HEK293 (cell line): ENCODE results near the gene NDST3.

Experiments
- CTCF ChIA-PET: fragments of 350-600 bp; formaldehyde crosslinking; extraction: SDS; loops from one replicate; lab custom pipeline; 2021; ENCODE audit warnings: antibody characterized with exemption; lab: Yijun Ruan, JAX
- POLR2A ChIA-PET: fragments of 300-600 bp; formaldehyde crosslinking; extraction: SDS; loops from one replicate; lab custom pipeline; 2020; ENCODE audit warnings: antibody characterized with exemption, inconsistent platforms; lab: Yijun Ruan, JAX
- H3K27ac ChIP-seq: fragments of 200-500 bp; sonication (Bioruptor generic); 2 replicates; pipeline ENCODE4 v1.5.1; 2014; ENCODE audit warnings: low read depth, low read length, control low read depth, inconsistent platforms; ENCODE audit errors: extremely low read depth
- H3K36me3 ChIP-seq, 2 experiments: fragments of 200-500 bp in 1 of 2; sonication (Bioruptor generic) in 1 of 2; 1 replicate in 1 of 2; 2 replicates in 1 of 2; pipeline ENCODE4 v1.5.1; 2014 to 2017; ENCODE audit warnings: inconsistent platforms in 2 of 2, low read length in 2 of 2; ENCODE audit not compliant: control insufficient read depth in 2 of 2, insufficient read depth in 1 of 2
- H3K4me1 ChIP-seq: fragments of 200-500 bp; sonication (Bioruptor generic); 2 replicates; pipeline ENCODE4 v1.5.1; 2014; ENCODE audit warnings: mild to moderate bottlenecking, low read length, inconsistent platforms; ENCODE audit not compliant: control insufficient read depth, insufficient read depth
- H3K4me3 ChIP-seq: 2 replicates; pipeline ENCODE4 v1.5.1; 2011; ENCODE audit warnings: low read depth, mild to moderate bottlenecking, control low read depth, low read length, moderate library complexity
- H3K9me3 ChIP-seq: fragments of 200-500 bp; sonication (Bioruptor generic); 2 replicates; pipeline ENCODE4 v1.5.1; 2014; ENCODE audit warnings: low read depth, low read length, inconsistent platforms; ENCODE audit not compliant: control insufficient read depth, insufficient read depth
- HOXC10 ChIP-seq: sonication (generic); formaldehyde crosslinking; IDR thresholded peaks from 2 replicates; pipeline ENCODE4 v1.8.1; 2023; ENCODE audit warnings: mild to moderate bottlenecking, missing genetic modification reagents
- PRDM1 ChIP-seq: fragments of 450-650 bp; formaldehyde crosslinking; IDR thresholded peaks from 2 replicates; pipeline ENCODE4; 2016; ENCODE audit warnings: missing biosample characterization, missing genetic modification characterization
- SCRT1 ChIP-seq: fragments of 450-650 bp; formaldehyde crosslinking; IDR thresholded peaks from 2 replicates; pipeline ENCODE4 v1.5.1; 2016; ENCODE audit warnings: missing biosample characterization, missing genetic modification characterization, borderline replicate concordance
- SP7 ChIP-seq: fragments of 450-650 bp; formaldehyde crosslinking; IDR thresholded peaks from 2 replicates; pipeline ENCODE4 v1.5.1; 2016; ENCODE audit warnings: missing biosample characterization, missing genetic modification characterization
- TCF7L2 ChIP-seq: IDR thresholded peaks from 2 replicates; pipeline ENCODE4 v1.6.1; 2011; ENCODE audit warnings: low read depth, mild to moderate bottlenecking, inconsistent platforms, low read length, moderate library complexity, borderline replicate concordance
- ZFP41 ChIP-seq: fragments of 450-650 bp; formaldehyde crosslinking; IDR thresholded peaks from 2 replicates; pipeline ENCODE4 v1.5.1; 2016; ENCODE audit warnings: missing biosample characterization, missing genetic modification characterization, borderline replicate concordance
- ZNF10 ChIP-seq: fragments of 450-650 bp; formaldehyde crosslinking; IDR thresholded peaks from 2 replicates; pipeline ENCODE4 v1.5.1; 2017; ENCODE audit warnings: missing biosample characterization, missing genetic modification characterization
- ZNF138 ChIP-seq: fragments of 450-650 bp; formaldehyde crosslinking; IDR thresholded peaks from 2 replicates; pipeline ENCODE4 v1.5.1; 2016; ENCODE audit warnings: missing biosample characterization, missing genetic modification characterization, borderline replicate concordance
- ZNF211 ChIP-seq: fragments of 450-650 bp; formaldehyde crosslinking; IDR thresholded peaks from 2 replicates; pipeline ENCODE4 v1.5.1; 2016; ENCODE audit warnings: low read depth, missing biosample characterization, missing genetic modification characterization
- ZNF223 ChIP-seq: fragments of 450-650 bp; formaldehyde crosslinking; IDR thresholded peaks from 2 replicates; pipeline ENCODE4 v1.5.1; 2016; ENCODE audit warnings: missing biosample characterization, missing genetic modification characterization
- ZNF302 ChIP-seq: fragments of 450-650 bp; formaldehyde crosslinking; IDR thresholded peaks from 2 replicates; pipeline ENCODE4 v1.5.1; 2016; ENCODE audit warnings: missing biosample characterization, missing genetic modification characterization, low read depth
- ZNF324 ChIP-seq: fragments of 450-650 bp; formaldehyde crosslinking; IDR thresholded peaks from 2 replicates; pipeline ENCODE4 v1.5.1; 2016; ENCODE audit warnings: missing biosample characterization, missing genetic modification characterization
- ZNF473 ChIP-seq: fragments of 450-650 bp; formaldehyde crosslinking; IDR thresholded peaks from 2 replicates; pipeline ENCODE4 v1.5.1; 2017; ENCODE audit warnings: missing biosample characterization, missing genetic modification characterization
- ZNF48 ChIP-seq: fragments of 450-650 bp; formaldehyde crosslinking; IDR thresholded peaks from 2 replicates; pipeline ENCODE4 v1.5.1; 2016; ENCODE audit warnings: missing biosample characterization, missing genetic modification characterization
- ZNF549 ChIP-seq: fragments of 450-650 bp; IDR thresholded peaks from 2 replicates; pipeline ENCODE4 v1.5.1; 2018; ENCODE audit warnings: missing biosample characterization, missing genetic modification characterization, mild to moderate bottlenecking, inconsistent platforms, moderate library complexity
- ZNF558 ChIP-seq: fragments of 450-650 bp; formaldehyde crosslinking; IDR thresholded peaks from 2 replicates; pipeline ENCODE4 v1.5.1; 2016; ENCODE audit warnings: missing biosample characterization, missing genetic modification characterization
- ZNF585B ChIP-seq: fragments of 450-650 bp; formaldehyde crosslinking; IDR thresholded peaks from 2 replicates; pipeline ENCODE4 v1.5.1; 2016; ENCODE audit warnings: missing biosample characterization, missing genetic modification characterization
- ZNF76 ChIP-seq: fragments of 450-650 bp; formaldehyde crosslinking; IDR thresholded peaks from 2 replicates; pipeline ENCODE4; 2016; ENCODE audit warnings: low read depth, missing biosample characterization, missing genetic modification characterization, borderline replicate concordance
- ZNF776 ChIP-seq: fragments of 450-650 bp; formaldehyde crosslinking; IDR thresholded peaks from 2 replicates; pipeline ENCODE4 v1.5.0; 2017; ENCODE audit warnings: missing biosample characterization, missing genetic modification characterization, borderline replicate concordance
- ZNF785 ChIP-seq: fragments of 450-650 bp; formaldehyde crosslinking; IDR thresholded peaks from 2 replicates; pipeline ENCODE4 v1.5.1; 2016; ENCODE audit warnings: missing biosample characterization, missing genetic modification characterization
- ZNF830 ChIP-seq: fragments of 450-650 bp; IDR thresholded peaks from 2 replicates; pipeline ENCODE4 v1.5.0; 2018; ENCODE audit warnings: missing biosample characterization, missing genetic modification characterization, low read depth, mild to moderate bottlenecking, moderate library complexity
- ZSCAN30 ChIP-seq: fragments of 450-650 bp; IDR thresholded peaks from 2 replicates; pipeline ENCODE4 v1.5.1; 2018; ENCODE audit warnings: missing biosample characterization, mild to moderate bottlenecking, missing genetic modification characterization, moderate library complexity
- TF ChIP-seq, protein P1 (sequence below): fragments of 450-650 bp; formaldehyde crosslinking; IDR thresholded peaks from 2 replicates; pipeline ENCODE4 v1.5.1; 2017; ENCODE audit warnings: missing biosample characterization, missing genetic modification characterization
- TF ChIP-seq, protein P2 (sequence below): fragments of 450-650 bp; formaldehyde crosslinking; IDR thresholded peaks from 2 replicates; pipeline ENCODE4 v1.5.1; 2016; ENCODE audit warnings: missing biosample characterization, missing genetic modification characterization
- TF ChIP-seq, protein P3 (sequence below): fragments of 450-650 bp; formaldehyde crosslinking; optimal IDR thresholded peaks from 2 replicates; pipeline ENCODE3; 2016; ENCODE audit warnings: missing biosample characterization, mild to moderate bottlenecking, missing genetic modification characterization
- TF ChIP-seq, protein P4 (sequence below): fragments of 450-650 bp; formaldehyde crosslinking; IDR thresholded peaks from 2 replicates; pipeline ENCODE4 v1.5.1; 2016; ENCODE audit warnings: missing biosample characterization, missing genetic modification characterization, borderline replicate concordance
- TF ChIP-seq, protein P5 (sequence below): fragments of 450-650 bp; formaldehyde crosslinking; IDR thresholded peaks from 2 replicates; pipeline ENCODE4 v1.5.0; 2017; ENCODE audit warnings: missing biosample characterization, missing genetic modification characterization, borderline replicate concordance
- TF ChIP-seq, protein P6 (sequence below): fragments of 450-650 bp; formaldehyde crosslinking; conservative IDR thresholded peaks from 2 replicates; pipeline ENCODE4 v1.5.1; 2016; ENCODE audit warnings: low read depth, missing biosample characterization, missing genetic modification characterization

NDST3 gene

DNA sequence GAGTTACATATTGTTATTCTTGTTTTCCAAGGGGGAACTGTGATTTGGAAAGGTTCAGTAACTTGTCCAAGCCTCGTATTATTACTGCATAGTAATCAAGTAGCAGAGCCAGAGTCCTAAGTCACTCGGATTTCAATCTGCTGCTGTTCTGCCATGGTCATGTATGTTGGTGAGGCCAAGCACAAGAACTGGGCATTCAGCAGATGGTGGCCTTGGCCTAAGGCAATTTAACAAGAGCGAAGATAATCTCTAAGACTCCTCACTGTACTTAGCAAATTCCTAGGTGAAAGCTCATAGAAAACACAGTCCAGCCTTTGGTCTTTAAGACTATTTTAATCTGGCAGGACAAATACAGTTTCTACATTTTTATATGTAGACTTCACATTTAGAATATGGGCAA, 64.8 kb downstream of the NDST3 start:
- Histone ChIP-seq H3K4me3 (no peak overlapping the region), H3K9me3 (no peaks in the 10 kb centered on the region)
- CTCF ChIA-PET, result no interaction called here

DNA sequence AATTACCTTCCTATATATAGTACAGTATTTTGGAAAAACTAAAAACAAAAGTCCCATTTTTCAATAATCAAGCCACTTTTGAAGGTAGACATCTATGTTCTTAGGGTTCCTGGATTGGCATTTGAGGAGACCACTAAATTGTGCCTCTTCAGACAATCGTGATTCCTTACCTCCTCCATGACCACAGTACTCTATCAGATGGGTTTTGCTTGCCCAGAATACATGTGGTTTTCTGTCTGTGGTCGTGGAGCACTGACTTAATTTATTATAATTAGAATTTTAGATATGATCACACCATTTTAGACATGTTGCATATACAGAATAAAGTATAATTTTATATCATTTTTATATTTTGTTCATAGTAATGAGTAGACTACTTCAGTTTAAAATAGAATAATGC, 67.9 kb downstream of the NDST3 start:
- POLR2A ChIA-PET, result no interaction called here
- CTCF ChIA-PET, result no interaction called here
- no peak for TF ChIP-seq ZNF785 (tag by site-specific recombination)
- TF ChIP-seq ZNF830 (tag by site-specific recombination), result no peak
- TF ChIP-seq, protein P1, sequence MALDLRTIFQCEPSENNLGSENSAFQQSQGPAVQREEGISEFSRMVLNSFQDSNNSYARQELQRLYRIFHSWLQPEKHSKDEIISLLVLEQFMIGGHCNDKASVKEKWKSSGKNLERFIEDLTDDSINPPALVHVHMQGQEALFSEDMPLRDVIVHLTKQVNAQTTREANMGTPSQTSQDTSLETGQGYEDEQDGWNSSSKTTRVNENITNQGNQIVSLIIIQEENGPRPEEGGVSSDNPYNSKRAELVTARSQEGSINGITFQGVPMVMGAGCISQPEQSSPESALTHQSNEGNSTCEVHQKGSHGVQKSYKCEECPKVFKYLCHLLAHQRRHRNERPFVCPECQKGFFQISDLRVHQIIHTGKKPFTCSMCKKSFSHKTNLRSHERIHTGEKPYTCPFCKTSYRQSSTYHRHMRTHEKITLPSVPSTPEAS (tag by site-specific recombination), result no peak
- no peak for TF ChIP-seq ZNF138 (tag by site-specific recombination)
- TF ChIP-seq, protein P2, sequence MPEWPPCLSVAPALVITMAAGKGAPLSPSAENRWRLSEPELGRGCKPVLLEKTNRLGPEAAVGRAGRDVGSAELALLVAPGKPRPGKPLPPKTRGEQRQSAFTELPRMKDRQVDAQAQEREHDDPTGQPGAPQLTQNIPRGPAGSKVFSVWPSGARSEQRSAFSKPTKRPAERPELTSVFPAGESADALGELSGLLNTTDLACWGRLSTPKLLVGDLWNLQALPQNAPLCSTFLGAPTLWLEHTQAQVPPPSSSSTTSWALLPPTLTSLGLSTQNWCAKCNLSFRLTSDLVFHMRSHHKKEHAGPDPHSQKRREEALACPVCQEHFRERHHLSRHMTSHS (tag by site-specific recombination), result no peak
- TF ChIP-seq, protein P3, sequence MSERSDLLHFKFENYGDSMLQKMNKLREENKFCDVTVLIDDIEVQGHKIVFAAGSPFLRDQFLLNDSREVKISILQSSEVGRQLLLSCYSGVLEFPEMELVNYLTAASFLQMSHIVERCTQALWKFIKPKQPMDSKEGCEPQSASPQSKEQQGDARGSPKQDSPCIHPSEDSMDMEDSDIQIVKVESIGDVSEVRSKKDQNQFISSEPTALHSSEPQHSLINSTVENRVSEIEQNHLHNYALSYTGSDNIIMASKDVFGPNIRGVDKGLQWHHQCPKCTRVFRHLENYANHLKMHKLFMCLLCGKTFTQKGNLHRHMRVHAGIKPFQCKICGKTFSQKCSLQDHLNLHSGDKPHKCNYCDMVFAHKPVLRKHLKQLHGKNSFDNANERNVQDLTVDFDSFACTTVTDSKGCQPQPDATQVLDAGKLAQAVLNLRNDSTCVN, result no peak
- no peak for TF ChIP-seq ZNF585B
- TF ChIP-seq ZNF776, result no peak
- TF ChIP-seq PRDM1 (tag by site-specific recombination), result no peak
- no peak for TF ChIP-seq SP7 (tag by site-specific recombination)
- no peak for TF ChIP-seq ZNF473 (tag by site-specific recombination)

More for the DNA sequence above, 64.8 kb downstream of the NDST3 start:
- H3K36me3 ChIP-seq, result no peaks in the 10 kb centered on the region
- POLR2A ChIA-PET, result no interaction called here
- TF ChIP-seq TCF7L2, result no peak
- no peak for TF ChIP-seq ZNF10 (tag by site-specific recombination)
- no peak for TF ChIP-seq SCRT1 (tag by site-specific recombination)
- no peak for TF ChIP-seq ZSCAN30
- no peak for TF ChIP-seq ZNF558 (tag by site-specific recombination)
- no peak for TF ChIP-seq ZNF223 (tag by site-specific recombination)
- TF ChIP-seq, protein P4, sequence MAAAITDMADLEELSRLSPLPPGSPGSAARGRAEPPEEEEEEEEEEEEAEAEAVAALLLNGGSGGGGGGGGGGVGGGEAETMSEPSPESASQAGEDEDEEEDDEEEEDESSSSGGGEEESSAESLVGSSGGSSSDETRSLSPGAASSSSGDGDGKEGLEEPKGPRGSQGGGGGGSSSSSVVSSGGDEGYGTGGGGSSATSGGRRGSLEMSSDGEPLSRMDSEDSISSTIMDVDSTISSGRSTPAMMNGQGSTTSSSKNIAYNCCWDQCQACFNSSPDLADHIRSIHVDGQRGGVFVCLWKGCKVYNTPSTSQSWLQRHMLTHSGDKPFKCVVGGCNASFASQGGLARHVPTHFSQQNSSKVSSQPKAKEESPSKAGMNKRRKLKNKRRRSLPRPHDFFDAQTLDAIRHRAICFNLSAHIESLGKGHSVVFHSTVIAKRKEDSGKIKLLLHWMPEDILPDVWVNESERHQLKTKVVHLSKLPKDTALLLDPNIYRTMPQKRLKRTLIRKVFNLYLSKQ (tag by site-specific recombination), result no peak
- TF ChIP-seq ZFP41, result no peak
- no peak for TF ChIP-seq ZNF76
- TF ChIP-seq HOXC10 (CRISPR knock-in tag), result no peak
- TF ChIP-seq ZNF302 (tag by site-specific recombination), result no peak
- TF ChIP-seq, protein P5, sequence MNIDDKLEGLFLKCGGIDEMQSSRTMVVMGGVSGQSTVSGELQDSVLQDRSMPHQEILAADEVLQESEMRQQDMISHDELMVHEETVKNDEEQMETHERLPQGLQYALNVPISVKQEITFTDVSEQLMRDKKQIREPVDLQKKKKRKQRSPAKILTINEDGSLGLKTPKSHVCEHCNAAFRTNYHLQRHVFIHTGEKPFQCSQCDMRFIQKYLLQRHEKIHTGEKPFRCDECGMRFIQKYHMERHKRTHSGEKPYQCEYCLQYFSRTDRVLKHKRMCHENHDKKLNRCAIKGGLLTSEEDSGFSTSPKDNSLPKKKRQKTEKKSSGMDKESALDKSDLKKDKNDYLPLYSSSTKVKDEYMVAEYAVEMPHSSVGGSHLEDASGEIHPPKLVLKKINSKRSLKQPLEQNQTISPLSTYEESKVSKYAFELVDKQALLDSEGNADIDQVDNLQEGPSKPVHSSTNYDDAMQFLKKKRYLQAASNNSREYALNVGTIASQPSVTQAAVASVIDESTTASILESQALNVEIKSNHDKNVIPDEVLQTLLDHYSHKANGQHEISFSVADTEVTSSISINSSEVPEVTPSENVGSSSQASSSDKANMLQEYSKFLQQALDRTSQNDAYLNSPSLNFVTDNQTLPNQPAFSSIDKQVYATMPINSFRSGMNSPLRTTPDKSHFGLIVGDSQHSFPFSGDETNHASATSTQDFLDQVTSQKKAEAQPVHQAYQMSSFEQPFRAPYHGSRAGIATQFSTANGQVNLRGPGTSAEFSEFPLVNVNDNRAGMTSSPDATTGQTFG, result no peak
- TF ChIP-seq ZNF549, result no peak
- TF ChIP-seq, protein P6, sequence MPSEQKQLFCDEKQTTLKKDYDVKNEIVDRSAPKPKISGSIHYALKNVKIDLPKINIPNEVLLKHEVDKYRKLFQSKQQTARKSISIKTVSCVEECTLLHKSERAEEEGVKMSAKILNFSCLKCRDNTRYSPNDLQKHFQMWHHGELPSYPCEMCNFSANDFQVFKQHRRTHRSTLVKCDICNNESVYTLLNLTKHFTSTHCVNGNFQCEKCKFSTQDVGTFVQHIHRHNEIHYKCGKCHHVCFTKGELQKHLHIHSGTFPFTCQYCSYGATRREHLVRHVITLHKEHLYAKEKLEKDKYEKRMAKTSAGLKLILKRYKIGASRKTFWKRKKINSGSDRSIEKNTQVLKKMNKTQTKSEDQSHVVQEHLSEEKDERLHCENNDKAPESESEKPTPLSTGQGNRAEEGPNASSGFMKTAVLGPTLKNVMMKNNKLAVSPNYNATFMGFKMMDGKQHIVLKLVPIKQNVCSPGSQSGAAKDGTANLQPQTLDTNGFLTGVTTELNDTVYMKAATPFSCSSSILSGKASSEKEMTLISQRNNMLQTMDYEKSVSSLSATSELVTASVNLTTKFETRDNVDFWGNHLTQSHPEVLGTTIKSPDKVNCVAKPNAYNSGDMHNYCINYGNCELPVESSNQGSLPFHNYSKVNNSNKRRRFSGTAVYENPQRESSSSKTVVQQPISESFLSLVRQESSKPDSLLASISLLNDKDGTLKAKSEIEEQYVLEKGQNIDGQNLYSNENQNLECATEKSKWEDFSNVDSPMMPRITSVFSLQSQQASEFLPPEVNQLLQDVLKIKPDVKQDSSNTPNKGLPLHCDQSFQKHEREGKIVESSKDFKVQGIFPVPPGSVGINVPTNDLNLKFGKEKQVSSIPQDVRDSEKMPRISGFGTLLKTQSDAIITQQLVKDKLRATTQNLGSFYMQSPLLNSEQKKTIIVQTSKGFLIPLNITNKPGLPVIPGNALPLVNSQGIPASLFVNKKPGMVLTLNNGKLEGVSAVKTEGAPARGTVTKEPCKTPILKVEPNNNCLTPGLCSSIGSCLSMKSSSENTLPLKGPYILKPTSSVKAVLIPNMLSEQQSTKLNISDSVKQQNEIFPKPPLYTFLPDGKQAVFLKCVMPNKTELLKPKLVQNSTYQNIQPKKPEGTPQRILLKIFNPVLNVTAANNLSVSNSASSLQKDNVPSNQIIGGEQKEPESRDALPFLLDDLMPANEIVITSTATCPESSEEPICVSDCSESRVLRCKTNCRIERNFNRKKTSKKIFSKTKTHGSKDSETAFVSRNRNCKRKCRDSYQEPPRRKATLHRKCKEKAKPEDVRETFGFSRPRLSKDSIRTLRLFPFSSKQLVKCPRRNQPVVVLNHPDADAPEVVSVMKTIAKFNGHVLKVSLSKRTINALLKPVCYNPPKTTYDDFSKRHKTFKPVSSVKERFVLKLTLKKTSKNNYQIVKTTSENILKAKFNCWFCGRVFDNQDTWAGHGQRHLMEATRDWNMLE (tag by site-specific recombination), result no peak
- TF ChIP-seq ZNF324 (tag by site-specific recombination), result no peak
- no peak for TF ChIP-seq ZNF48
- no peak for TF ChIP-seq ZNF211 (tag by site-specific recombination)
- TF ChIP-seq, all 188 proteins: peak for 0
- H3K27ac ChIP-seq, result no peak overlapping the region
- H3K4me1 ChIP-seq, result no peaks in the 10 kb centered on the region

More for the DNA sequence above, 67.9 kb downstream of the NDST3 start:
- no peaks in the 10 kb centered on the region for H3K4me1 ChIP-seq
- no peak overlapping the region for H3K4me3 ChIP-seq
- H3K9me3 ChIP-seq, result no peaks in the 10 kb centered on the region
- H3K27ac ChIP-seq, result no peak overlapping the region
- no peaks in the 10 kb centered on the region for H3K36me3 ChIP-seq
